K562 (cell line): Measurements from ENCODE around the gene CPT1B. TPM values are rescaled to one million over a fixed set of nuclear protein-coding genes. Genes with fewer than 3 reads are reported as not detected.

Experiments used
- BCL6 ChIP-seq: fragments of 250-450 bp; sonication (Bioruptor Pico); IDR thresholded peaks from 2 replicates; pipeline ENCODE4 v1.4.0; 2020
- MCM2 ChIP-seq: fragments of 450-650 bp; IDR thresholded peaks from 2 replicates; pipeline ENCODE4 v1.6.1; 2017; ENCODE audit warnings: low read depth, mild to moderate bottlenecking
- NBN ChIP-seq: fragments of 450-650 bp; IDR thresholded peaks from 2 replicates; pipeline ENCODE4 v1.6.1; 2016; ENCODE audit warnings: low read depth, mild to moderate bottlenecking
- RHOXF2B ChIP-seq: fragments of 250-450 bp; sonication (Bioruptor Pico); conservative IDR thresholded peaks from 2 replicates; pipeline ENCODE4 v1.5.1; 2021
- TEAD4 ChIP-seq, 2 experiments: sonication (generic) in 1 of 2; formaldehyde crosslinking in 1 of 2; IDR thresholded peaks; 2 replicates each; pipeline versions ENCODE4 v1.6.1 to v1.8.0; 2012 to 2022; ENCODE audit warnings: borderline replicate concordance in 1 of 2, inconsistent platforms in 1 of 2, low read length in 1 of 2, mild to moderate bottlenecking in 1 of 2, missing genetic modification reagents in 1 of 2
- ZFP36 ChIP-seq: fragments of 150-350 bp; IDR thresholded peaks from 2 replicates; pipeline ENCODE4 v1.6.1; 2018; ENCODE audit warnings: low read length, low read depth; ENCODE audit not compliant: partially characterized antibody
- ZNF239 ChIP-seq: fragments of 250-450 bp; sonication (Bioruptor Pico); IDR thresholded peaks from 2 replicates; pipeline ENCODE4 v1.4.0; 2020; ENCODE audit warnings: mild to moderate bottlenecking
- ZNF3 ChIP-seq: fragments of 250-450 bp; sonication (Bioruptor Pico); IDR thresholded peaks from 2 replicates; pipeline ENCODE4 v1.5.0; 2021; ENCODE audit warnings: mild to moderate bottlenecking, moderate library complexity
- ZNF707 ChIP-seq: fragments of 250-450 bp; sonication (Bioruptor Pico); conservative IDR thresholded peaks from 2 replicates; pipeline ENCODE4 v1.8.0; 2022; ENCODE audit warnings: inconsistent platforms, mild to moderate bottlenecking, moderate library complexity
- polyA plus RNA-seq, 8 experiments: library from polyadenylated mRNA; depleted of rRNA in 4 of 8; stranded (reverse) in 5 of 8; unstranded in 3 of 8; fragments of >200 nt; fragmentation: Nextera tagmentation in 2 of 8; fragmentation: Illumina TruSeq in 1 of 8; extraction: Ambion mirVana in 2 of 8; extraction: Trizol in 1 of 8; gene quantifications; 2 replicates each; pipeline versions ENCODE4 v1.2.1 to v1.2.3, GENCODE V29; 2011 to 2014; ENCODE audit warnings: inconsistent platforms in 1 of 8, missing spikeins in 1 of 8
- total RNA-seq, 7 experiments: library from RNA; depleted of rRNA in 6 of 7; stranded (reverse); fragments of >200 nt in 6 of 7; fragmentation: Illumina TruSeq in 2 of 7; extraction: Trizol in 2 of 7; gene quantifications; 2 replicates each; pipeline versions ENCODE4 v1.2.1 to v1.2.3, GENCODE V29; 2011 to 2021; ENCODE audit warnings: low replicate concordance in 1 of 7
- TF ChIP-seq, protein P1 (sequence below), 2 experiments: fragments of 450-650 bp; IDR thresholded peaks; 2 replicates each; pipeline ENCODE4 v1.6.1; 2016; ENCODE audit warnings: mild to moderate bottlenecking in 2 of 2, borderline replicate concordance in 1 of 2, low read depth in 1 of 2, moderate library complexity in 1 of 2
- TF ChIP-seq, protein P2 (sequence below): fragments of 450-650 bp; IDR thresholded peaks from 2 replicates; pipeline ENCODE4 v1.7.0; 2016; ENCODE audit warnings: borderline replicate concordance
- TF ChIP-seq, protein P3 (sequence below): fragments of 450-650 bp; IDR thresholded peaks from 2 replicates; pipeline ENCODE4 v1.6.1; 2016; ENCODE audit warnings: antibody characterized with exemption
- TF ChIP-seq, protein P4 (sequence below), 2 experiments: fragments of 150-350 bp in 1 of 2; IDR thresholded peaks; 2 replicates each; pipeline ENCODE4 v1.6.1; 2012 to 2016; ENCODE audit warnings: low read depth in 2 of 2, low read length in 2 of 2, mild to moderate bottlenecking in 1 of 2, moderate library complexity in 1 of 2

Gene CPT1B
- total and polyA plus RNA-seq, 9 of the 15 experiments (the other 6 are each of a cell fraction or from before 2014, with no cell fraction given): 0.35 to 6.1 (median 2.6) TPM

DNA sequence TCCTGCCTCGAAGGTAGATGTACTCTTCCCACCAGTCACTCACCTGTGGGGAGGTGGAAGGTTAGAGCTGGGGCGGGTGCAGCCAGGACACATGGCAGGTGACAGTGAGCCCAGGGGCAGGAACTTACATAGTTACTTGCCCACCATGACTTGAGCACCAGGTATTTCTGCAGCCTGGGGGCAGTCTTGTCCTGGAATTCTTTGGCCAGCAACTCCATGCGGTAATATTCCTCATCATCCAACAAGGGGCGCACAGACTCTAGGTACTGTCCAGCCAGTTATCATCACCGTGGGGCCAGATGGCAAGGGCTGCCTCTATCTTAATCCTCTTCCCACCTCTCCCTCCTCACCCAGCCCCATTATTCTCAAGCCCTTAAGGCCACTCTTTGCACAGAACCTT lies 2.2 kb downstream of the CPT1B start (continued):
- TF ChIP-seq, protein P1, sequence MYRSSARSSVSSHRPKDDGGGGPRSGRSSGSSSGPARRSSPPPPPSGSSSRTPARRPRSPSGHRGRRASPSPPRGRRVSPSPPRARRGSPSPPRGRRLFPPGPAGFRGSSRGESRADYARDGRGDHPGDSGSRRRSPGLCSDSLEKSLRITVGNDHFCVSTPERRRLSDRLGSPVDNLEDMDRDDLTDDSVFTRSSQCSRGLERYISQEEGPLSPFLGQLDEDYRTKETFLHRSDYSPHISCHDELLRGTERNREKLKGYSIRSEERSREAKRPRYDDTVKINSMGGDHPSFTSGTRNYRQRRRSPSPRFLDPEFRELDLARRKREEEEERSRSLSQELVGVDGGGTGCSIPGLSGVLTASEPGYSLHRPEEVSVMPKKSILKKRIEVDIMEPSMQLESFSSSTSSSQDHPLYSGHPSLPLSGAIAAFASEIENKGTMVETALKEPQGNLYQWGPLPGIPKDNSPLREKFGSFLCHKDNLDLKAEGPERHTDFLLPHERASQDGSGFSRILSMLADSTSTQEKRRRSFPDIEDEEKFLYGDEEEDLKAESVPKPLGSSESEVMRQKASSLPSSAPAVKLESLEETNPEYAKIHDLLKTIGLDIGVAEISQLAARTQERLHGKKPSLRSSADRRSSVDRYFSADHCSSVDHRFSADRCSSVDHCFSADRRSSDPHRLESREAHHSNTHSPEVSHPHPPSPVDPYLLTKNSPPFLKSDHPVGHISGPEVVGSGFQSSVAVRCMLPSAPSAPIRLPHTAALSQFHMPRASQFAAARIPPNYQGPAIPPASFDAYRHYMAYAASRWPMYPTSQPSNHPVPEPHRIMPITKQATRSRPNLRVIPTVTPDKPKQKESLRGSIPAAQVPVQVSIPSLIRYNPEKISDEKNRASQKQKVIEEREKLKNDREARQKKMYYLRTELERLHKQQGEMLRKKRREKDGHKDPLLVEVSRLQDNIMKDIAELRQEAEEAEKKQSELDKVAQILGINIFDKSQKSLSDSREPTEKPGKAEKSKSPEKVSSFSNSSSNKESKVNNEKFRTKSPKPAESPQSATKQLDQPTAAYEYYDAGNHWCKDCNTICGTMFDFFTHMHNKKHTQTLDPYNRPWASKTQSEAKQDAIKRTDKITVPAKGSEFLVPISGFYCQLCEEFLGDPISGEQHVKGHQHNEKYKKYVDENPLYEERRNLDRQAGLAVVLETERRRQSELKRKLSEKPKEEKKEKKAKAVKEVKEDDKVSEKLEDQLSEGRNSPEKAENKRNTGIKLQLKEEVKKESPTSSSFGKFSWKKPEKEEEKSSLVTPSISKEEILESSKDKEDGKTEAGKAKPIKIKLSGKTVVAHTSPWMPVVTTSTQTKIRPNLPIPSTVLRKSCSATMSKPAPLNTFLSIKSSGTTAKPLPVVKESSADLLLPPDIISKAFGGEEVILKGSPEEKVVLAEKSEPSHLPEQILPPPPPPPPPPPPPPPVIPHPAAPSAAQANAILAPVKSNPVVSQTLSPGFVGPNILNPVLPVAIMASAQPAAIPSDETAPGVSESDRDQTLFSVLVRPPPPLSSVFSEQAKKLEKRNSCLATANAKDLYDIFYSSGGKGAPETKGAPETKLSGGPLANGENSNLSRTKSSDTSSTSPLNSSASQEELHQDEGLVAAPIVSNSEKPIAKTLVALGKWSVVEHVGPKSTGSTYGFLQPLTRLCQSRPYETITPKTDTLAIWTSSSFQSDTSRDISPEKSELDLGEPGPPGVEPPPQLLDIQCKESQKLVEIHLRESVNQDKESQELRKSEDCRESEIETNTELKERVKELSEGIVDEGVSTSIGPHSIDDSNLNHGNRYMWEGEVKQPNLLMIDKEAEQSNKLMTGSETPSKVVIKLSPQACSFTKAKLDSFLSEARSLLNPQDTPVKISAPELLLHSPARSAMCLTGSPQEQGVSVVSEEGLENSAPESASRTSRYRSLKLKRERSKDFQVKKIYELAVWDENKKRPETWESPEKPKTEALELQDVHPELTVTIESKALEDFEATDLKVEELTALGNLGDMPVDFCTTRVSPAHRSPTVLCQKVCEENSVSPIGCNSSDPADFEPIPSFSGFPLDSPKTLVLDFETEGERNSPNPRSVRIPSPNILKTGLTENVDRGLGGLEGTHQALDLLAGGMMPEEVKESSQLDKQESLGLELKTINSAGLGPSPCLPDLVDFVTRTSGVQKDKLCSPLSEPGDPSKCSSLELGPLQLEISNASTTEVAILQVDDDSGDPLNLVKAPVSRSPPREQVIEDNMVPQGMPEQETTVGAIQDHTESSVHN (IDR thresholded peaks at IDR 0.05; ENCODE audit: borderline replicate concordance in 1 of 2, low read depth in 1 of 2): no peak
- TF ChIP-seq, protein P2, sequence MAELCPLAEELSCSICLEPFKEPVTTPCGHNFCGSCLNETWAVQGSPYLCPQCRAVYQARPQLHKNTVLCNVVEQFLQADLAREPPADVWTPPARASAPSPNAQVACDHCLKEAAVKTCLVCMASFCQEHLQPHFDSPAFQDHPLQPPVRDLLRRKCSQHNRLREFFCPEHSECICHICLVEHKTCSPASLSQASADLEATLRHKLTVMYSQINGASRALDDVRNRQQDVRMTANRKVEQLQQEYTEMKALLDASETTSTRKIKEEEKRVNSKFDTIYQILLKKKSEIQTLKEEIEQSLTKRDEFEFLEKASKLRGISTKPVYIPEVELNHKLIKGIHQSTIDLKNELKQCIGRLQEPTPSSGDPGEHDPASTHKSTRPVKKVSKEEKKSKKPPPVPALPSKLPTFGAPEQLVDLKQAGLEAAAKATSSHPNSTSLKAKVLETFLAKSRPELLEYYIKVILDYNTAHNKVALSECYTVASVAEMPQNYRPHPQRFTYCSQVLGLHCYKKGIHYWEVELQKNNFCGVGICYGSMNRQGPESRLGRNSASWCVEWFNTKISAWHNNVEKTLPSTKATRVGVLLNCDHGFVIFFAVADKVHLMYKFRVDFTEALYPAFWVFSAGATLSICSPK: no peak
- TF ChIP-seq, protein P3, sequence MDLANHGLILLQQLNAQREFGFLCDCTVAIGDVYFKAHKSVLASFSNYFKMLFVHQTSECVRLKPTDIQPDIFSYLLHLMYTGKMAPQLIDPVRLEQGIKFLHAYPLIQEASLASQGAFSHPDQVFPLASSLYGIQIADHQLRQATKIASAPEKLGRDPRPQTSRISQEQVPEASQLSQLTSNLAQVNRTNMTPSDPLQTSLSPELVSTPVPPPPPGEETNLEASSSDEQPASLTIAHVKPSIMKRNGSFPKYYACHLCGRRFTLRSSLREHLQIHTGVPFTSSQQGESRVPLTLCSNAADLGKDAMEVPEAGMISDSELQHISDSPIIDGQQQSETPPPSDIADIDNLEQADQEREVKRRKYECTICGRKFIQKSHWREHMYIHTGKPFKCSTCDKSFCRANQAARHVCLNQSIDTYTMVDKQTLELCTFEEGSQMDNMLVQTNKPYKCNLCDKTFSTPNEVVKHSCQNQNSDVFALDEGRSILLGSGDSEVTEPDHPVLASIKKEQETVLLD: no peak
- TF ChIP-seq ZFP36: no peak
- TF ChIP-seq ZNF707 (CRISPR knock-in tag): no peak
- no peak for TF ChIP-seq ZNF3 (CRISPR knock-in tag)
- TF ChIP-seq NBN: no peak
- no peak for TF ChIP-seq TEAD4 (IDR thresholded peaks at IDR 0.05; ENCODE audit: low read length)
- no peak for TF ChIP-seq TEAD4 (CRISPR knock-in tag; IDR thresholded peaks at IDR 0.05; ENCODE audit: borderline replicate concordance)
- no peak for TF ChIP-seq ZNF239 (CRISPR knock-in tag)
- no peak for TF ChIP-seq BCL6 (CRISPR knock-in tag)
- TF ChIP-seq MCM2: no peak
- TF ChIP-seq, protein P4, sequence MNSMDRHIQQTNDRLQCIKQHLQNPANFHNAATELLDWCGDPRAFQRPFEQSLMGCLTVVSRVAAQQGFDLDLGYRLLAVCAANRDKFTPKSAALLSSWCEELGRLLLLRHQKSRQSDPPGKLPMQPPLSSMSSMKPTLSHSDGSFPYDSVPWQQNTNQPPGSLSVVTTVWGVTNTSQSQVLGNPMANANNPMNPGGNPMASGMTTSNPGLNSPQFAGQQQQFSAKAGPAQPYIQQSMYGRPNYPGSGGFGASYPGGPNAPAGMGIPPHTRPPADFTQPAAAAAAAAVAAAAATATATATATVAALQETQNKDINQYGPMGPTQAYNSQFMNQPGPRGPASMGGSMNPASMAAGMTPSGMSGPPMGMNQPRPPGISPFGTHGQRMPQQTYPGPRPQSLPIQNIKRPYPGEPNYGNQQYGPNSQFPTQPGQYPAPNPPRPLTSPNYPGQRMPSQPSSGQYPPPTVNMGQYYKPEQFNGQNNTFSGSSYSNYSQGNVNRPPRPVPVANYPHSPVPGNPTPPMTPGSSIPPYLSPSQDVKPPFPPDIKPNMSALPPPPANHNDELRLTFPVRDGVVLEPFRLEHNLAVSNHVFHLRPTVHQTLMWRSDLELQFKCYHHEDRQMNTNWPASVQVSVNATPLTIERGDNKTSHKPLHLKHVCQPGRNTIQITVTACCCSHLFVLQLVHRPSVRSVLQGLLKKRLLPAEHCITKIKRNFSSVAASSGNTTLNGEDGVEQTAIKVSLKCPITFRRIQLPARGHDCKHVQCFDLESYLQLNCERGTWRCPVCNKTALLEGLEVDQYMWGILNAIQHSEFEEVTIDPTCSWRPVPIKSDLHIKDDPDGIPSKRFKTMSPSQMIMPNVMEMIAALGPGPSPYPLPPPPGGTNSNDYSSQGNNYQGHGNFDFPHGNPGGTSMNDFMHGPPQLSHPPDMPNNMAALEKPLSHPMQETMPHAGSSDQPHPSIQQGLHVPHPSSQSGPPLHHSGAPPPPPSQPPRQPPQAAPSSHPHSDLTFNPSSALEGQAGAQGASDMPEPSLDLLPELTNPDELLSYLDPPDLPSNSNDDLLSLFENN (IDR thresholded peaks at IDR 0.05; ENCODE audit: low read depth in 2 of 2, low read length in 2 of 2): no peak
- no peak for TF ChIP-seq RHOXF2B (CRISPR knock-in tag)
